ENCODE results near the gene UBE2D4. TPM values are rescaled to one million over a fixed set of nuclear protein-coding genes. Genes with fewer than 3 reads are reported as not detected.
"Not testable (repeated sequence)": the region's sequence is repeated elsewhere in the genome, so short reads cannot be mapped to it uniquely, and the experiment has no call there.

UBE2D4 gene
- total RNA-seq, 4 donors from 2014 or later = 13.6 to 29.1 (median 17.2) TPM

- H3K27me3 ChIP-seq = no peaks in the 10 kb centered on the region
- no peaks in the 10 kb centered on the region for H3K4me1 ChIP-seq
- no peak overlapping the region for H3K4me3 ChIP-seq
- 93% methylated on average over 5 of the region's 5 CpGs for WGBS
- H3K27ac ChIP-seq = no peak overlapping the region
- no peaks in the 10 kb centered on the region for H3K9me3 ChIP-seq
- peaks cover 53% of the 10 kb centered on the region for H3K36me3 ChIP-seq
- TF ChIP-seq EP300 (IDR thresholded peaks at IDR 0.05) (no peak), POLR2AphosphoS5 (IDR thresholded peaks at IDR 0.05) (no peak), POLR2A (IDR thresholded peaks at IDR 0.05) (no peak)
- TF ChIP-seq, protein P1, sequence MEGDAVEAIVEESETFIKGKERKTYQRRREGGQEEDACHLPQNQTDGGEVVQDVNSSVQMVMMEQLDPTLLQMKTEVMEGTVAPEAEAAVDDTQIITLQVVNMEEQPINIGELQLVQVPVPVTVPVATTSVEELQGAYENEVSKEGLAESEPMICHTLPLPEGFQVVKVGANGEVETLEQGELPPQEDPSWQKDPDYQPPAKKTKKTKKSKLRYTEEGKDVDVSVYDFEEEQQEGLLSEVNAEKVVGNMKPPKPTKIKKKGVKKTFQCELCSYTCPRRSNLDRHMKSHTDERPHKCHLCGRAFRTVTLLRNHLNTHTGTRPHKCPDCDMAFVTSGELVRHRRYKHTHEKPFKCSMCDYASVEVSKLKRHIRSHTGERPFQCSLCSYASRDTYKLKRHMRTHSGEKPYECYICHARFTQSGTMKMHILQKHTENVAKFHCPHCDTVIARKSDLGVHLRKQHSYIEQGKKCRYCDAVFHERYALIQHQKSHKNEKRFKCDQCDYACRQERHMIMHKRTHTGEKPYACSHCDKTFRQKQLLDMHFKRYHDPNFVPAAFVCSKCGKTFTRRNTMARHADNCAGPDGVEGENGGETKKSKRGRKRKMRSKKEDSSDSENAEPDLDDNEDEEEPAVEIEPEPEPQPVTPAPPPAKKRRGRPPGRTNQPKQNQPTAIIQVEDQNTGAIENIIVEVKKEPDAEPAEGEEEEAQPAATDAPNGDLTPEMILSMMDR (IDR thresholded peaks at IDR 0.05) = no peak
- no peak for DNase-seq (ENCODE audit: low spot score in 2 of 2)
These were observed 26.8 kb downstream of the UBE2D4 start for GRCh38 chr7:43953071-43953470.

- DNase-seq (ENCODE audit: low spot score in 2 of 2) = no peak
- Histone ChIP-seq H3K27ac (no peak overlapping the region), H3K4me1 (no peaks in the 10 kb centered on the region), H3K9me3 (no peaks in the 10 kb centered on the region), H3K4me3 (no peak overlapping the region), H3K27me3 (no peaks in the 10 kb centered on the region), H3K36me3 (peaks cover 39% of the 10 kb centered on the region)
- no peak for TF ChIP-seq EP300 (IDR thresholded peaks at IDR 0.05)
- TF ChIP-seq POLR2AphosphoS5 (IDR thresholded peaks at IDR 0.05) = no peak
- TF ChIP-seq, protein P1 (IDR thresholded peaks at IDR 0.05) = peak in 1 of 2 donors; percentile 25
- TF ChIP-seq POLR2A (IDR thresholded peaks at IDR 0.05) = no peak
- WGBS = 82% methylated on average over 3 of the region's 3 CpGs
These were observed 28.4 kb downstream of the UBE2D4 start for GRCh38 chr7:43954524-43955228.

- H3K9me3 ChIP-seq = no peaks in the 10 kb centered on the region
- WGBS = 64% methylated on average over 3 of the region's 3 CpGs
- H3K27me3 ChIP-seq = no peaks in the 10 kb centered on the region
- no peak overlapping the region for H3K27ac ChIP-seq
- no peak for TF ChIP-seq POLR2A (IDR thresholded peaks at IDR 0.05)
- DNase-seq (ENCODE audit: low spot score in 2 of 2) = peak in 1 of 2 donors; percentile 37
- no peak overlapping the region for H3K4me3 ChIP-seq
- H3K36me3 ChIP-seq = peaks cover 28% of the 10 kb centered on the region
- no peaks in the 10 kb centered on the region for H3K4me1 ChIP-seq
These were observed 29.8 kb downstream of the UBE2D4 start for GRCh38 chr7:43956027-43956426.

DNA sequence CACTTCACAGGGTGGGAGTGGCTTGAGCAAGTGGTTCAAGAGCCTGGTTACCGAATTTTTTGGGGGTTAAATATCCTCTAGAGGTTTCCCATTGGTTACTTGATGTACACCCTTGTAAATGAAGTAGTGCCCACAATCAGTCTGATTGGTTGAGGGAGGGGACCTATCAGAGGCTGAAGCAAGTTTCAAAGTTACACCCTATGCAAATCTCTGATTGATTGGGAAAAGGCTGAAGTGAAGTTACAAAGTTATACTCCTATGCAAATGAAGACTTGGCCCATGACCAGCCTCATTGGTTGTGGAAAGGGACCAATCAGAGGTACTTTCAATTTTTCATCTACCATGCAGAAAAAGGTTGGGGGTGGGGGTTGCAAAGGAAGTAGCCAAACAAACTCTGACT is 34.7 kb downstream of the UBE2D4 start:
- H3K27ac ChIP-seq = no peak overlapping the region
- WGBS = 52% methylated on average over 1 of the region's 1 CpG
- no peak overlapping the region for H3K4me3 ChIP-seq
- H3K27me3 ChIP-seq = no peaks in the 10 kb centered on the region
- no peaks in the 10 kb centered on the region for H3K36me3 ChIP-seq
- no peaks in the 10 kb centered on the region for H3K4me1 ChIP-seq
- H3K9me3 ChIP-seq = no peaks in the 10 kb centered on the region
- DNase-seq (ENCODE audit: low spot score in 2 of 2) = no peak
- TF ChIP-seq POLR2A (IDR thresholded peaks at IDR 0.05) (no peak), POLR2AphosphoS5 (IDR thresholded peaks at IDR 0.05) (no peak), EP300 (IDR thresholded peaks at IDR 0.05) (no peak)
- TF ChIP-seq, protein P1 (IDR thresholded peaks at IDR 0.05) = no peak

DNA sequence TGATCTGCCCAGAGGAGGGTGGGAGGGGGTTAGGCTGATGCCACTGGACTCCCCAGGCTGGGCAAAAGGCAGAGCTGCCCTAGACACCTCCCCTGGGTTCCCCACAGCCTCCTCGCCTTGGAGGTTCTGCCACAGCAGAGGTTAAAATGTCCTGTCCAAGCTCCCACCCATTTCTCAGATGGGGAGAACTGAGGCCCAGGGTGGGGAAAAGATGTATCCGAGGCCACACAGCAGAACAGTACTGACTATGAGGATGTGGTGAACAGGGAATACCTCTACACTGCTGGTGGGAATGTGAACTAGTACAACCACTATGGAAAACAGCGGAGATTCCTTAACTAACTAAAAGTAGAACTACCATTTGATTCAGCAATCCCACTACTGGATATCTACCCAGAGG is 40.2 kb downstream of the UBE2D4 start:
- not testable (repeated sequence) for H3K4me3 ChIP-seq; DNase-seq (ENCODE audit: low spot score in 2 of 2); H3K4me1 ChIP-seq; H3K36me3 ChIP-seq; H3K9me3 ChIP-seq; H3K27me3 ChIP-seq; H3K27ac ChIP-seq
- WGBS = 100% methylated on average over 3 of the region's 3 CpGs

DNA sequence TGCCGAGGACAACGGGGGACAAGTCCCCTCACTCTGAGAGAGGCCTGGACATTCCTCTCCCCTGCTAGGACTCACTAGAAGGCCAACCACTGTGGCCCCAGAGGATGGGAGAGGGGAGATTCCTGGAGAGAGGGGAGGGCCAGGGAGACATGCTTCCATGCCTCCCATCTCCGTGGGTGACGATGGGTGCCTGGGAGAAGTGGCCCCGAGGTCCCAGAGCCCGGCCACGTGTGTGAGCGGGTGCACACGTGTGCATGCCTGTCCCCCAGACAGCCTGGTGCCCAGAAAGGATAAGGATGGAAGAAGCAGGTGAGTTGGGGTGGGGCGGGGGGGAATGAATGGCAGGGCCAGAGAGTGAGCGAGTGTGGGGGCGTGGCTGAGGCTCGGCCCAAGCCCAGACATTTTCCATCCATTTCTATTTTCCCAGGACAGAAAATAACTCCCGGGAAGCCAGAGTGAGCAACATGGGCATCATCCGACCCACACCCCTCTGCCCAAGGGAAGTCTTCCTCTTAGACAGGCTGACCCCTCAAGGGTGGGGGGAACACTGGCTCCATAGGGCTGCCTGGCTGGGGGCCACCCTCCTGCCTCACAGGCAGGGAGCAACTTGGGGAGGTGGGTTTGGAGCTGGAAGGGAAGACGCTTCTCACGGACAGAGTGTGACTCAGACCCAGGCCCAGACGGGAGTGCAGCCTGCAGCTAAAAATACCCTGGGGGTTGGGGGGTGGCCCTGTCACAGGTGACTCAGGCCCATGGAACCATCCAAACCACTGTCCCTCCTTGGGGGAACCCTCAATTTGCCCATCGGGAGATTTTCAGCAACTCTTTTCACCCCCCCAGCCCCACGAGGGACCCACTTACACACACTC is 42.2 kb downstream of the UBE2D4 start:
- H3K36me3 ChIP-seq; H3K9me3 ChIP-seq; DNase-seq (ENCODE audit: low spot score in 2 of 2); H3K27me3 ChIP-seq; H3K4me1 ChIP-seq; H3K4me3 ChIP-seq; H3K27ac ChIP-seq: not testable (repeated sequence)
- 85% methylated on average over 8 of the region's 20 CpGs for WGBS

DNA sequence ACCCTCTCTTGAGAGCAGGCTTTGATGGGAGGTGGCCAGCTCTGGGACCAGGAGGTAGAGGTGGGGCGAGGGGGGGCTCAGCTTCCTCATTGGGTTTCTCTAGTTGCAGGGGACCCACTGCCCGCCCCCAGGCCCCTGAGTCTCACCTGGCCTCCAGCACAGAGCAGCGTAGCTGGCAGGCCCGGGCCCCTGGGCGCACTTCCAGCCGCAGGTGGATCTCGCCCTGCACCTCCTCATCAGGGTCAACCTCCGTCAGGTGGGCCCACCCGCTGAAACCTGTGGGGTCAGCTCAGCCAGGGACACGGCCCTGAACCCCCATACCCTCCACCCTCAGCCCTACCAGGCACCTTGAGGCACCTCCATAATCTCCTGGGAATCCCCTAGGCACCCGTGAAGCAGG is 43.4 kb downstream of the UBE2D4 start:
- H3K27me3 ChIP-seq; H3K36me3 ChIP-seq; H3K4me3 ChIP-seq; DNase-seq (ENCODE audit: low spot score in 2 of 2); H3K9me3 ChIP-seq; H3K4me1 ChIP-seq; H3K27ac ChIP-seq: not testable (repeated sequence)
- WGBS = 100% methylated on average over 2 of the region's 11 CpGs

- H3K4me3 ChIP-seq; DNase-seq (ENCODE audit: low spot score in 2 of 2); H3K36me3 ChIP-seq; H3K9me3 ChIP-seq; H3K27ac ChIP-seq; H3K27me3 ChIP-seq; H3K4me1 ChIP-seq: not testable (repeated sequence)
- WGBS = 100% methylated on average over 1 of the region's 5 CpGs
These were observed 44.5 kb downstream of the UBE2D4 start for GRCh38 chr7:43970698-43971097.

GRCh38 chr7:43974033-43974573 is 47.9 kb downstream of the UBE2D4 start:
- 88% methylated on average over 6 of the region's 8 CpGs for WGBS

More at GRCh38 chr7:43974033-43974573, 47.9 kb downstream of the UBE2D4 start:
- not testable (repeated sequence) for H3K27ac ChIP-seq; H3K4me3 ChIP-seq; H3K36me3 ChIP-seq; H3K4me1 ChIP-seq; DNase-seq (ENCODE audit: low spot score in 2 of 2); H3K27me3 ChIP-seq; H3K9me3 ChIP-seq
